GM12872 (cell line): ENCODE data around the gene LMOD1.
A peak's percentile ranks its signal among the peaks of the same experiment; 100 is the strongest.

Experiments used
- CTCF ChIP-seq: IDR thresholded peaks from 3 replicates; pipeline ENCODE4 v1.5.1; 2011; ENCODE audit warnings: low read depth, mild to moderate bottlenecking, low read length, moderate library complexity; ENCODE audit not compliant: insufficient read depth

Gene LMOD1

GRCh38 chr1:201982623-201983379 is 36.5 kb upstream of the LMOD1 start, which contains the start of gene RNPEP:
Gene RNPEP, plus strand, starts transcription at chr1:201982648. Its CDS starts 19 bp downstream, at chr1:201982667.
- TF ChIP-seq CTCF, result peak; percentile 21; the same call in 1 of the 3 replicates

GRCh38 chr1:201982082-201982622 is 35.8 kb upstream of the LMOD1 start:
- TF ChIP-seq CTCF, result no peak

GRCh38 chr1:201970334-201971159 is 24.2 kb upstream of the LMOD1 start:
- TF ChIP-seq CTCF, result no peak

GRCh38 chr1:201968202-201968925 is 22.0 kb upstream of the LMOD1 start:
- TF ChIP-seq CTCF, result no peak

- no peak for TF ChIP-seq CTCF
These were observed 19.8 kb upstream of the LMOD1 start for GRCh38 chr1:201966171-201966570.

- no peak for TF ChIP-seq CTCF
These were observed 17.9 kb upstream of the LMOD1 start for GRCh38 chr1:201964261-201964660.

GRCh38 chr1:201958348-201958747 is 12.0 kb upstream of the LMOD1 start:
- no peak for TF ChIP-seq CTCF
